SK-N-SH (cell line): ENCODE data around the gene HP.

ENCODE experiments used
- CHD2 ChIP-seq: fragments of 150-350 bp; IDR thresholded peaks from 2 replicates; pipeline ENCODE4 v1.6.1; 2018; ENCODE audit warnings: low read length; ENCODE audit not compliant: partially characterized antibody
- CTCF ChIP-seq: fragments of 200-600 bp; sonication (generic); IDR thresholded peaks from 2 replicates; pipeline ENCODE4 v1.6.1; 2017; ENCODE audit warnings: antibody characterized with exemption, mild to moderate bottlenecking, moderate library complexity
- EP300 ChIP-seq, 2 experiments: IDR thresholded peaks; 2 replicates each; pipeline versions ENCODE4 v1.4.0 to v1.6.1; 2012; ENCODE audit warnings: borderline replicate concordance in 1 of 2, low read depth in 1 of 2, low read length in 1 of 2
- GABPA ChIP-seq: IDR thresholded peaks from 2 replicates; pipeline ENCODE4 v1.4.0; 2012; ENCODE audit warnings: low read depth, mild to moderate bottlenecking
- IRF3 ChIP-seq: fragments of 150-350 bp; IDR thresholded peaks from 2 replicates; pipeline ENCODE4 v1.6.1; 2016; ENCODE audit warnings: mild to moderate bottlenecking, low read depth, low read length
- MAX ChIP-seq: IDR thresholded peaks from 2 replicates; pipeline ENCODE4 v1.4.0; 2012; ENCODE audit warnings: low read depth
- POLR2AphosphoS5 ChIP-seq: IDR thresholded peaks from 2 replicates; pipeline ENCODE4 v1.6.1; 2012; ENCODE audit warnings: low read depth, low read length
- RAD21 ChIP-seq: IDR thresholded peaks from 2 replicates; pipeline ENCODE4 v1.6.1; 2012; ENCODE audit warnings: mild to moderate bottlenecking, low read length
- RCOR1 ChIP-seq: fragments of 150-350 bp; IDR thresholded peaks from 2 replicates; pipeline ENCODE4 v1.6.1; 2017; ENCODE audit warnings: antibody characterized with exemption, low read length
- REST ChIP-seq: IDR thresholded peaks from 2 replicates; pipeline ENCODE4 v1.6.1; 2012; ENCODE audit warnings: mild to moderate bottlenecking, low read depth, low read length, moderate library complexity
- SIN3A ChIP-seq: IDR thresholded peaks from 2 replicates; pipeline ENCODE4 v1.6.1; 2012; ENCODE audit warnings: low read depth, mild to moderate bottlenecking, low read length, moderate library complexity, borderline replicate concordance
- SMC3 ChIP-seq: IDR thresholded peaks from 2 replicates; pipeline ENCODE4 v1.6.1; 2012; ENCODE audit warnings: low read depth, low read length, improper control_type of control experiment
- TF ChIP-seq, protein P1 (sequence below): fragments of 150-350 bp; IDR thresholded peaks from 2 replicates; pipeline ENCODE4 v1.6.1; 2017; ENCODE audit warnings: antibody characterized with exemption, low read length, low read depth, borderline replicate concordance

- TF ChIP-seq GABPA = no peak
- TF ChIP-seq IRF3 = no peak
- no peak for TF ChIP-seq MAX
- TF ChIP-seq POLR2AphosphoS5 = no peak
- TF ChIP-seq SMC3 = no peak
- no peak for TF ChIP-seq CHD2
- TF ChIP-seq SIN3A = no peak
- no peak for TF ChIP-seq EP300 (IDR thresholded peaks at IDR 0.05; ENCODE audit: borderline replicate concordance in 1 of 2, low read depth in 1 of 2, low read length in 1 of 2)
- TF ChIP-seq, protein P1, sequence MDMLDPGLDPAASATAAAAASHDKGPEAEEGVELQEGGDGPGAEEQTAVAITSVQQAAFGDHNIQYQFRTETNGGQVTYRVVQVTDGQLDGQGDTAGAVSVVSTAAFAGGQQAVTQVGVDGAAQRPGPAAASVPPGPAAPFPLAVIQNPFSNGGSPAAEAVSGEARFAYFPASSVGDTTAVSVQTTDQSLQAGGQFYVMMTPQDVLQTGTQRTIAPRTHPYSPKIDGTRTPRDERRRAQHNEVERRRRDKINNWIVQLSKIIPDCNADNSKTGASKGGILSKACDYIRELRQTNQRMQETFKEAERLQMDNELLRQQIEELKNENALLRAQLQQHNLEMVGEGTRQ = no peak
- TF ChIP-seq RAD21 = no peak
- TF ChIP-seq CTCF = no peak
- no peak for TF ChIP-seq REST
- TF ChIP-seq RCOR1 = no peak
Measured at GRCh38 chr16:72108353-72109102, 54.2 kb downstream of the HP start.
